K562 (cell line): ENCODE data around the gene AP3S1. TPM values are rescaled to one million over a fixed set of nuclear protein-coding genes. Genes with fewer than 3 reads are reported as not detected.

Experiments used
- CEBPB ChIP-seq: fragments of 450-650 bp; IDR thresholded peaks from 2 replicates; pipeline ENCODE4 v1.6.1; 2016; ENCODE audit warnings: missing genetic modification characterization, missing compliant biosample characterization
- CREBBP ChIP-seq: IDR thresholded peaks from one replicate; pipeline ENCODE4 v1.6.1; 2012; ENCODE audit warnings: low read depth, mild to moderate bottlenecking, control low read depth, inconsistent platforms, low read length
- EWSR1 ChIP-seq: fragments of 450-650 bp; IDR thresholded peaks from 2 replicates; pipeline ENCODE4 v1.6.1; 2018; ENCODE audit warnings: borderline replicate concordance, mild to moderate bottlenecking, low read depth, moderate library complexity; ENCODE audit not compliant: partially characterized antibody
- HMGN3 ChIP-seq: IDR thresholded peaks from 2 replicates; pipeline ENCODE4 v1.6.1; 2011; ENCODE audit warnings: borderline replicate concordance, low read depth, mild to moderate bottlenecking, mixed read lengths, low read length; ENCODE audit not compliant: insufficient read length; ENCODE audit errors: extremely low read depth
- KDM1A ChIP-seq, 2 experiments: fragments of 450-650 bp; IDR thresholded peaks; 2 replicates each; pipeline ENCODE4 v1.6.1; 2016; ENCODE audit warnings: mild to moderate bottlenecking in 2 of 2
- KDM2B ChIP-seq: fragments of 250-450 bp; sonication (Bioruptor Pico); IDR thresholded peaks from 2 replicates; pipeline ENCODE4 v1.8.0; 2021; ENCODE audit warnings: mild to moderate bottlenecking, moderate library complexity
- OTX1 ChIP-seq: fragments of 450-650 bp; formaldehyde crosslinking; IDR thresholded peaks from 2 replicates; pipeline ENCODE4 v1.4.0; 2022; ENCODE audit warnings: mild to moderate bottlenecking
- PBX2 ChIP-seq, 2 experiments: IDR thresholded peaks in 1 of 2; conservative IDR thresholded peaks in 1 of 2; 2 replicates each; pipeline ENCODE4 v1.6.1; 2016; ENCODE audit warnings: low read depth in 2 of 2, mild to moderate bottlenecking in 1 of 2, missing compliant biosample characterization in 1 of 2, missing genetic modification characterization in 1 of 2, moderate library complexity in 1 of 2
- RBBP5 ChIP-seq: fragments of 200-600 bp; sonication (generic); IDR thresholded peaks from 2 replicates; pipeline ENCODE4 v1.6.1; 2012; ENCODE audit warnings: borderline replicate concordance, mild to moderate bottlenecking, low read length, control low read depth, inconsistent platforms; ENCODE audit not compliant: insufficient read depth, poor library complexity, severe bottlenecking
- TAF9B ChIP-seq: fragments of 450-650 bp; IDR thresholded peaks from 2 replicates; pipeline ENCODE4 v1.6.1; 2018; ENCODE audit warnings: mild to moderate bottlenecking; ENCODE audit not compliant: partially characterized antibody
- ZBTB40 ChIP-seq, 2 experiments: fragments of 450-650 bp in 1 of 2; sonication (generic) in 1 of 2; formaldehyde crosslinking in 1 of 2; IDR thresholded peaks; 2 replicates each; pipeline versions ENCODE4 v1.7.1 to v1.9.0; 2016 to 2022; ENCODE audit warnings: inconsistent platforms in 1 of 2, mild to moderate bottlenecking in 1 of 2, missing genetic modification reagents in 1 of 2
- ZNF165 ChIP-seq: fragments of 250-450 bp; sonication (Bioruptor Pico); IDR thresholded peaks from 2 replicates; pipeline ENCODE4 v1.4.0; 2020; ENCODE audit warnings: borderline replicate concordance
- ZNF707 ChIP-seq: fragments of 250-450 bp; sonication (Bioruptor Pico); conservative IDR thresholded peaks from 2 replicates; pipeline ENCODE4 v1.8.0; 2022; ENCODE audit warnings: inconsistent platforms, mild to moderate bottlenecking, moderate library complexity
- ZNF77 ChIP-seq: fragments of 250-450 bp; sonication (Bioruptor Pico); IDR thresholded peaks from 2 replicates; pipeline ENCODE4 v1.5.0; 2020
- polyA plus RNA-seq, 8 experiments: library from polyadenylated mRNA; depleted of rRNA in 4 of 8; stranded (reverse) in 5 of 8; unstranded in 3 of 8; fragments of >200 nt; fragmentation: Nextera tagmentation in 2 of 8; fragmentation: Illumina TruSeq in 1 of 8; extraction: Ambion mirVana in 2 of 8; extraction: Trizol in 1 of 8; gene quantifications; 2 replicates each; pipeline versions ENCODE4 v1.2.1 to v1.2.3, GENCODE V29; 2011 to 2014; ENCODE audit warnings: inconsistent platforms in 1 of 8, missing spikeins in 1 of 8
- total RNA-seq, 7 experiments: library from RNA; depleted of rRNA in 6 of 7; stranded (reverse); fragments of >200 nt in 6 of 7; fragmentation: Illumina TruSeq in 2 of 7; extraction: Trizol in 2 of 7; gene quantifications; 2 replicates each; pipeline versions ENCODE4 v1.2.1 to v1.2.3, GENCODE V29; 2011 to 2021; ENCODE audit warnings: low replicate concordance in 1 of 7

The AP3S1 gene
- total and polyA plus RNA-seq, 9 of the 15 experiments (the other 6 are each of a cell fraction or from before 2014, with no cell fraction given): 46.1 to 106 (median 67.3) TPM

- TF ChIP-seq ZBTB40 (IDR thresholded peaks at IDR 0.05) (peak; percentile 80), ZBTB40 (CRISPR knock-in tag; IDR thresholded peaks at IDR 0.05) (peak; percentile 25; the same call in 1 of the 2 replicates), ZNF77 (CRISPR knock-in tag) (no peak), HMGN3 (no peak), KDM1A (IDR thresholded peaks at IDR 0.05) (no peak), CEBPB (no peak), EWSR1 (no peak), CREBBP (no peak), RBBP5 (no peak), ZNF165 (no peak), PBX2 (CRISPR knock-in tag; IDR thresholded peaks at IDR 0.05; ENCODE audit: low read depth) (no peak), PBX2 (tag; conservative IDR thresholded peaks at IDR 0.05; ENCODE audit: low read depth) (no peak), KDM2B (CRISPR knock-in tag) (no peak), TAF9B (peak; percentile 97), ZNF707 (no peak), OTX1 (CRISPR knock-in tag) (peak; percentile 43; the same call in 1 of the 2 replicates)
These were observed at the start of gene AP3S1, which contains the start of gene ATG12 (continued) for GRCh38 chr5:115841382-115842088.
